Measurements from ENCODE around the gene ZNF407. TPM values are rescaled to one million over a fixed set of nuclear protein-coding genes. Genes with fewer than 3 reads are reported as not detected.

Gene ZNF407
- total RNA-seq, 1 experiment from 2014 or later = 15.9 TPM

DNA sequence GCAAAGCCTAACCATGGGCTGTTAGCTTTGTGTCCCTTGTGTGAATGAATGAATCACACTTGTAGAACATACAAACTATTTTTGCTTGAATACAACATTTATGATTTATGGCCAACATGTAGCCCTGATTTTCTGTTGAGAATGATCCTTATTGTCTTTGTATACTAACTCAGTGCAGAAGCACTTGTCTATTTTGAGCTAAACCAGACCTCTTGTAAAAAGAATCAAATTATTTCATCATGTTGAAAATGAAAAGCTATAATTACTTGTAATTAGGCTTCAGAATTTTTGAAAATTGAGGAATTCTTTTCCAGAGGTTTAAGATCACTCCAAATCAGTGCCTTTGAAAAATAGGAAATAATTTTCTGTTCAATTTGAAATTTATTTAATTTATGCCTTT is 85.9 kb downstream of the ZNF407 start:
- intact Hi-C loops (cut with micrococcal nuclease; ENCODE audit: unreplicated experiment) = no loop called here
- BruUV-seq (replicated peaks) = no TSS peak
- Histone ChIP-seq H3K27me3 (replicated peaks; ENCODE audit: insufficient read depth, low read depth, low read length, poor library complexity) (no peaks in the 10 kb centered on the region), H3K4me3 (ENCODE audit: low read depth, low read length, poor library complexity, severe bottlenecking) (no peak overlapping the region), H3K9me3 (ENCODE audit: low read depth, low read length, poor library complexity, severe bottlenecking) (no peaks in the 10 kb centered on the region), H3K27ac (ENCODE audit: low read depth, low read length, poor library complexity, severe bottlenecking) (no peak overlapping the region), H3K36me3 (ENCODE audit: insufficient read depth, low read length, poor library complexity, severe bottlenecking) (no peaks in the 10 kb centered on the region), H3K4me1 (ENCODE audit: insufficient read depth, low read length, poor library complexity, severe bottlenecking) (peaks cover 18% of the 10 kb centered on the region)
- peak; percentile 7 for DNase-seq (ENCODE audit: low spot score)
- ChIA-PET POLR2A (ENCODE audit: low non-redundant PET) (interaction anchor here (0.7 kb wide), 2 partner anchors 28 to 400 kb away, joined by 3 to 6 read pairs; no protein-coding TSS in a partner anchor), CTCF (no interaction called here)
- TF ChIP-seq, protein P1, sequence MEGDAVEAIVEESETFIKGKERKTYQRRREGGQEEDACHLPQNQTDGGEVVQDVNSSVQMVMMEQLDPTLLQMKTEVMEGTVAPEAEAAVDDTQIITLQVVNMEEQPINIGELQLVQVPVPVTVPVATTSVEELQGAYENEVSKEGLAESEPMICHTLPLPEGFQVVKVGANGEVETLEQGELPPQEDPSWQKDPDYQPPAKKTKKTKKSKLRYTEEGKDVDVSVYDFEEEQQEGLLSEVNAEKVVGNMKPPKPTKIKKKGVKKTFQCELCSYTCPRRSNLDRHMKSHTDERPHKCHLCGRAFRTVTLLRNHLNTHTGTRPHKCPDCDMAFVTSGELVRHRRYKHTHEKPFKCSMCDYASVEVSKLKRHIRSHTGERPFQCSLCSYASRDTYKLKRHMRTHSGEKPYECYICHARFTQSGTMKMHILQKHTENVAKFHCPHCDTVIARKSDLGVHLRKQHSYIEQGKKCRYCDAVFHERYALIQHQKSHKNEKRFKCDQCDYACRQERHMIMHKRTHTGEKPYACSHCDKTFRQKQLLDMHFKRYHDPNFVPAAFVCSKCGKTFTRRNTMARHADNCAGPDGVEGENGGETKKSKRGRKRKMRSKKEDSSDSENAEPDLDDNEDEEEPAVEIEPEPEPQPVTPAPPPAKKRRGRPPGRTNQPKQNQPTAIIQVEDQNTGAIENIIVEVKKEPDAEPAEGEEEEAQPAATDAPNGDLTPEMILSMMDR (conservative IDR thresholded peaks at IDR 0.05; ENCODE audit: low read depth, low read length) = no peak
- no peak for TF ChIP-seq EZH2 (IDR thresholded peaks at IDR 0.05; ENCODE audit: borderline replicate concordance, low read depth, low read length, poor library complexity, severe bottlenecking)

DNA sequence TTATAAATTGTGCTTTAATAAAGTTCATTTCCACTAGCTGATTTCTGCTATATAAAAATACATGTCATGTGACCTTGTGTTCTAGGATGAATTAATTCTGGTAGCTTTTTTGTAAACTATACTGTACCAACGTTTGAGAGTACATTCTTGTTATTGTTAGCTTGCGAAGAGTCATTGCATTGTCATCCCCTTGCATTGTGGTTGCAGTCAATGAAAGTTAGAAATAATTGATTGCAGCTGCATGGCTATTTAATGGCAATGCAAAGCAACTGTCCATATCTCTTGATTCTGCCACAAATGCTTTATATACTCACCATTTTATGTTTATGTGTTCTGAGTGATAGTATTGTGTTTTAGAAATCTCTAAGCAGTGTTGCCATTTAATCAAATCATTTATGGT is 91.6 kb downstream of the ZNF407 start:
- no peak for TF ChIP-seq EZH2 (IDR thresholded peaks at IDR 0.05; ENCODE audit: borderline replicate concordance, low read depth, low read length, poor library complexity, severe bottlenecking)
- TF ChIP-seq, protein P1 (conservative IDR thresholded peaks at IDR 0.05; ENCODE audit: low read depth, low read length) = no peak
- no peak overlapping the region for H3K27ac ChIP-seq (ENCODE audit: low read depth, low read length, poor library complexity, severe bottlenecking)
- BruUV-seq (replicated peaks) = no TSS peak
- ChIA-PET CTCF (no interaction called here), POLR2A (ENCODE audit: low non-redundant PET) (no interaction called here)
- no peaks in the 10 kb centered on the region for H3K36me3 ChIP-seq (ENCODE audit: insufficient read depth, low read length, poor library complexity, severe bottlenecking)
- no peak overlapping the region for H3K4me3 ChIP-seq (ENCODE audit: low read depth, low read length, poor library complexity, severe bottlenecking)
- intact Hi-C loops (cut with micrococcal nuclease; ENCODE audit: unreplicated experiment) = no loop called here
- DNase-seq (ENCODE audit: low spot score) = no peak
- H3K9me3 ChIP-seq (ENCODE audit: low read depth, low read length, poor library complexity, severe bottlenecking) = no peaks in the 10 kb centered on the region
- no peaks in the 10 kb centered on the region for H3K27me3 ChIP-seq (replicated peaks; ENCODE audit: insufficient read depth, low read depth, low read length, poor library complexity)
- H3K4me1 ChIP-seq (ENCODE audit: insufficient read depth, low read length, poor library complexity, severe bottlenecking) = peaks cover 11% of the 10 kb centered on the region

DNA sequence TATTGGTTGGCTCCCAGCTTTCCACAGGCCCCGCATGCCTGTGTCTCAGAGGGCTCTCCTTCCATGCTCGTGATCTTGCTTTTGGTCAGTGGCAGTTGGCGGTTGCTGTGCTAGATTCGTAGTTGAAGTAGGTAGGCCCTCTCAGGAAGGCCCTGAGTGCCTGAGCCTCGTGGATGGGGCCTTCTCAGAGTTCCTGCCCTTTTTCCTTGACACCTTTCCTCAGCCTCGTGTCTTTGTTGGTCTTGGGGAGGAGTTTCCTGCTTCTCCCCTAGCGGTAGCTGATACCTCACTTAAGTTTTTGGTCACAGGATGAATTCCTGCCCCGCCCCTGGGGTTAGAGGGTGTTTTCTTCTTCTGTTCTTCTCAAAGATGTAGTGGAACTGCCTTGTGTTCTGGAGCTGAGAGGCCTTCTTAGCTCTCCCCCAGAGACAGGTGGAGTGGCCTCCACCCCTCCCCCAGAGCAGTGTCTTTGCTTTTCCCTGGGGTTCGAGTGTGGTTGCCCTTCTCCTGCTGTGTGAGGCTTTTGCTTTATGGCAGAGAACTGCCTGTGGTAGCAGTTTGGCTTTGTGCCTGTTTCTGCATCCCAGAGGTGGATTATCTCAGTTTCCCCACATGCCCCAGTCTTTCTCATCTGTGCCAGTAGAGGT is 94.8 kb downstream of the ZNF407 start:
- ChIA-PET POLR2A (ENCODE audit: low non-redundant PET) (no interaction called here), CTCF (no interaction called here)
- DNase-seq (ENCODE audit: low spot score) = no peak
- no peaks in the 10 kb centered on the region for H3K27me3 ChIP-seq (replicated peaks; ENCODE audit: insufficient read depth, low read depth, low read length, poor library complexity)
- no TSS peak for BruUV-seq (replicated peaks)
- H3K4me1 ChIP-seq (ENCODE audit: insufficient read depth, low read length, poor library complexity, severe bottlenecking) = no peaks in the 10 kb centered on the region
- H3K4me3 ChIP-seq (ENCODE audit: low read depth, low read length, poor library complexity, severe bottlenecking) = no peak overlapping the region
- H3K27ac ChIP-seq (ENCODE audit: low read depth, low read length, poor library complexity, severe bottlenecking) = no peak overlapping the region
- TF ChIP-seq, protein P1 (conservative IDR thresholded peaks at IDR 0.05; ENCODE audit: low read depth, low read length) = no peak
- TF ChIP-seq EZH2 (IDR thresholded peaks at IDR 0.05; ENCODE audit: borderline replicate concordance, low read depth, low read length, poor library complexity, severe bottlenecking) = no peak
- intact Hi-C loops (cut with micrococcal nuclease; ENCODE audit: unreplicated experiment) = no loop called here
- no peaks in the 10 kb centered on the region for H3K9me3 ChIP-seq (ENCODE audit: low read depth, low read length, poor library complexity, severe bottlenecking)
- H3K36me3 ChIP-seq (ENCODE audit: insufficient read depth, low read length, poor library complexity, severe bottlenecking) = no peaks in the 10 kb centered on the region

Measured in A673 (cell line).